H9 (cell line): ENCODE measurements around the gene SLC25A3. TPM values are rescaled to one million over a fixed set of nuclear protein-coding genes. Genes with fewer than 3 reads are reported as not detected.

Source experiments
- DNase-seq: peaks from one replicate; pipeline ENCODE4 v3.0.0-alpha.2; 2017
- H2AFZ ChIP-seq: one replicate; pipeline ENCODE4 v1.6.1; 2013; ENCODE audit warnings: mild to moderate bottlenecking, low read length, control low read depth, moderate library complexity
- H2AK5ac ChIP-seq: 2 replicates; pipeline ENCODE4 v1.6.1; 2013; ENCODE audit warnings: low read length, control low read depth, mixed read lengths; ENCODE audit not compliant: insufficient read length
- H2BK120ac ChIP-seq: one replicate; pipeline ENCODE4 v1.6.1; 2013; ENCODE audit warnings: low read depth, mild to moderate bottlenecking, low read length, control low read depth, inconsistent platforms; ENCODE audit not compliant: poor library complexity, severe bottlenecking
- H2BK12ac ChIP-seq: 2 replicates; pipeline ENCODE4 v1.6.1; 2013; ENCODE audit warnings: low read length, control low read depth, mixed read lengths, low read depth; ENCODE audit not compliant: insufficient read length
- H2BK15ac ChIP-seq: 2 replicates; pipeline ENCODE4 v1.6.1; 2013; ENCODE audit warnings: low read depth, low read length, control low read depth
- H2BK20ac ChIP-seq: one replicate; pipeline ENCODE4 v1.6.1; 2013; ENCODE audit warnings: low read depth, mild to moderate bottlenecking, low read length, control low read depth, inconsistent platforms; ENCODE audit not compliant: poor library complexity, severe bottlenecking
- H2BK5ac ChIP-seq: 2 replicates; pipeline ENCODE4 v1.6.1; 2013; ENCODE audit warnings: low read length, control low read depth, mixed read lengths; ENCODE audit not compliant: insufficient read length
- H3K14ac ChIP-seq: 2 replicates; pipeline ENCODE4 v1.6.1; 2013; ENCODE audit warnings: low read length, control low read depth; ENCODE audit not compliant: insufficient read depth
- H3K18ac ChIP-seq: 2 replicates; pipeline ENCODE4 v1.6.1; 2013; ENCODE audit warnings: low read depth, mild to moderate bottlenecking, mixed read lengths, low read length, control low read depth; ENCODE audit not compliant: insufficient read length
- H3K23ac ChIP-seq: 2 replicates; pipeline ENCODE4 v1.6.1; 2013; ENCODE audit warnings: low read length, control low read depth, mixed read lengths, low read depth; ENCODE audit not compliant: insufficient read length
- H3K23me2 ChIP-seq: 2 replicates; pipeline ENCODE4 v1.6.1; 2013; ENCODE audit warnings: low read depth, mild to moderate bottlenecking, mixed read lengths, low read length, control low read depth; ENCODE audit not compliant: insufficient read length, poor library complexity, severe bottlenecking
- H3K27ac ChIP-seq: 2 replicates; pipeline ENCODE4 v1.5.1; 2013; ENCODE audit warnings: low read length, control low read depth, mixed read lengths, low read depth; ENCODE audit not compliant: insufficient read length
- H3K27me3 ChIP-seq: 2 replicates; pipeline ENCODE4 v1.6.1; 2013; ENCODE audit warnings: low read length, control low read depth, inconsistent platforms; ENCODE audit not compliant: insufficient read depth
- H3K4ac ChIP-seq: 2 replicates; pipeline ENCODE4 v1.6.1; 2013; ENCODE audit warnings: low read depth, mild to moderate bottlenecking, control low read depth, inconsistent platforms, low read length, moderate library complexity
- H3K4me1 ChIP-seq: 2 replicates; pipeline ENCODE4 v1.6.1; 2013; ENCODE audit warnings: low read length, control low read depth, inconsistent platforms; ENCODE audit not compliant: insufficient read depth
- H3K4me2 ChIP-seq: 2 replicates; pipeline ENCODE4 v1.6.1; 2013; ENCODE audit warnings: low read length, control low read depth, mixed read lengths; ENCODE audit not compliant: insufficient read length, insufficient read depth
- H3K56ac ChIP-seq: 2 replicates; pipeline ENCODE4 v1.6.1; 2013; ENCODE audit warnings: low read depth, mild to moderate bottlenecking, mixed read lengths, low read length, control low read depth; ENCODE audit not compliant: insufficient read length
- H3K79me1 ChIP-seq: 2 replicates; pipeline ENCODE4 v1.6.1; 2013; ENCODE audit warnings: low read depth, mild to moderate bottlenecking, moderate library complexity, low read length, control low read depth, inconsistent platforms; ENCODE audit not compliant: insufficient read depth, poor library complexity, severe bottlenecking
- H3K79me2 ChIP-seq: 2 replicates; pipeline ENCODE4 v1.6.1; 2013; ENCODE audit warnings: low read length, control low read depth, inconsistent platforms; ENCODE audit not compliant: insufficient read depth
- H3K9ac ChIP-seq: 2 replicates; pipeline ENCODE4 v1.6.1; 2013; ENCODE audit warnings: low read length, control low read depth, mixed read lengths; ENCODE audit not compliant: insufficient read length; ENCODE audit errors: extremely low read depth
- H3K9me3 ChIP-seq: one replicate; pipeline ENCODE4 v1.6.1; 2013; ENCODE audit warnings: low read depth, low read length, inconsistent platforms; ENCODE audit not compliant: control insufficient read depth
- H3T11ph ChIP-seq: one replicate; pipeline ENCODE4 v1.6.1; 2013; ENCODE audit warnings: mild to moderate bottlenecking, low read length, control low read depth, inconsistent platforms
- H4K20me1 ChIP-seq: one replicate; pipeline ENCODE4 v1.6.1; 2013; ENCODE audit not compliant: control insufficient read depth, insufficient read length, insufficient read depth
- H4K5ac ChIP-seq: 2 replicates; pipeline ENCODE4 v1.6.1; 2013; ENCODE audit warnings: low read depth, mild to moderate bottlenecking, mixed read lengths, low read length, control low read depth; ENCODE audit not compliant: insufficient read length
- H4K8ac ChIP-seq: replicated peaks from 2 replicates; pipeline ENCODE4 v1.6.1; 2013; ENCODE audit warnings: low read length, control low read depth, mixed read lengths, low read depth; ENCODE audit not compliant: insufficient read length
- H4K91ac ChIP-seq: 2 replicates; pipeline ENCODE4 v1.6.1; 2013; ENCODE audit warnings: low read depth, mild to moderate bottlenecking, moderate library complexity, mixed read lengths, low read length, control low read depth; ENCODE audit not compliant: insufficient read length
- H3K27ac Mint-ChIP-seq, 3 experiments: 2 replicates in 2 of 3; 3 replicates in 1 of 3; pipeline ENCODE4 v1.8.0; 2020 to 2021; ENCODE audit warnings: mixed read lengths in 3 of 3, mild to moderate bottlenecking in 1 of 3, moderate library complexity in 1 of 3
- H3K27me3 Mint-ChIP-seq: 2 replicates; pipeline ENCODE4 v1.8.0; 2021; ENCODE audit warnings: low read depth, mild to moderate bottlenecking, moderate library complexity, mixed read lengths
- H3K36me3 Mint-ChIP-seq, 3 experiments: 2 replicates in 2 of 3; 3 replicates in 1 of 3; pipeline ENCODE4 v1.8.0; 2020 to 2021; ENCODE audit warnings: low read depth in 3 of 3, mixed read lengths in 3 of 3; ENCODE audit not compliant: insufficient read depth in 1 of 3
- H3K4me1 Mint-ChIP-seq, 2 experiments: 2 replicates each; pipeline ENCODE4 v1.8.0; 2020; ENCODE audit warnings: mixed read lengths in 2 of 2
- H3K4me3 Mint-ChIP-seq, 2 experiments: 2 replicates in 1 of 2; 3 replicates in 1 of 2; pipeline ENCODE4 v1.8.0; 2020 to 2021; ENCODE audit warnings: mild to moderate bottlenecking in 2 of 2, mixed read lengths in 2 of 2, moderate library complexity in 1 of 2
- H3K9me3 Mint-ChIP-seq, 2 experiments: 2 replicates in 1 of 2; 3 replicates in 1 of 2; pipeline ENCODE4 v1.8.0; 2020; ENCODE audit warnings: mild to moderate bottlenecking in 2 of 2, mixed read lengths in 2 of 2, moderate library complexity in 1 of 2
- WGBS: extraction: QIAGEN DNeasy Blood & Tissue Kit; methylation state at CpG from one replicate; pipeline ENCODE4 v1.1.7; 2013; ENCODE audit warnings: missing lambda C conversion rate, low lambda C conversion rate, mixed read lengths; ENCODE audit not compliant: insufficient read length; ENCODE audit errors: extremely low coverage; 5-methylcytosine and 5-hydroxymethylcytosine counted together
- total RNA-seq: library from RNA; stranded (reverse); gene quantifications from 2 replicates; pipeline ENCODE4 v1.2.1, GENCODE V29; 2021
- TF ChIP-seq, protein P1 (sequence below): fragments of 200-600 bp; sonication (generic); conservative IDR thresholded peaks from 3 replicates; pipeline ENCODE4 v1.8.0; 2021; ENCODE audit warnings: antibody characterized with exemption, mild to moderate bottlenecking

The SLC25A3 gene
- total RNA-seq, 1 experiment from 2014 or later, result 673 TPM

DNA sequence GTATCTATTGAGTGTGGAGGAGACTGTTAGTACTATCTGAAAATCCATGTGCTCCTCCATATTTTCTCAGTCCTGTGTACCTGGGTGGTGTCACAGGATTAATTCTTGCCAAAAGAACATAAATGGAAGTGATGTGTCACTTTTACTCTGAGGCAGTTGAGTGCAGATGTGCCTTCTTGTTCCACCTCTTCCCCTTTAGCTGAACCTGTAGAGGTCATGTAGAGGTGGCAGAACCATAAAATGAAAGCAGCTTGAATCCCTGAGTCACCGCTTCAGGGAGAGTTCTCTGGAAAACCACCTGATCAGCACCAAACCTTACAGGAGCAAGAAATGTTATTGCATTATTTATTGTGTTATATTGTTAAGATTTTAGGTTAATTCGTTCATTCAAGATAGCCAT is 14.7 kb upstream of the SLC25A3 start:
- H3K14ac ChIP-seq, result no peak overlapping the region
- no peaks in the 10 kb centered on the region for H3K79me1 ChIP-seq
- TF ChIP-seq, protein P1, sequence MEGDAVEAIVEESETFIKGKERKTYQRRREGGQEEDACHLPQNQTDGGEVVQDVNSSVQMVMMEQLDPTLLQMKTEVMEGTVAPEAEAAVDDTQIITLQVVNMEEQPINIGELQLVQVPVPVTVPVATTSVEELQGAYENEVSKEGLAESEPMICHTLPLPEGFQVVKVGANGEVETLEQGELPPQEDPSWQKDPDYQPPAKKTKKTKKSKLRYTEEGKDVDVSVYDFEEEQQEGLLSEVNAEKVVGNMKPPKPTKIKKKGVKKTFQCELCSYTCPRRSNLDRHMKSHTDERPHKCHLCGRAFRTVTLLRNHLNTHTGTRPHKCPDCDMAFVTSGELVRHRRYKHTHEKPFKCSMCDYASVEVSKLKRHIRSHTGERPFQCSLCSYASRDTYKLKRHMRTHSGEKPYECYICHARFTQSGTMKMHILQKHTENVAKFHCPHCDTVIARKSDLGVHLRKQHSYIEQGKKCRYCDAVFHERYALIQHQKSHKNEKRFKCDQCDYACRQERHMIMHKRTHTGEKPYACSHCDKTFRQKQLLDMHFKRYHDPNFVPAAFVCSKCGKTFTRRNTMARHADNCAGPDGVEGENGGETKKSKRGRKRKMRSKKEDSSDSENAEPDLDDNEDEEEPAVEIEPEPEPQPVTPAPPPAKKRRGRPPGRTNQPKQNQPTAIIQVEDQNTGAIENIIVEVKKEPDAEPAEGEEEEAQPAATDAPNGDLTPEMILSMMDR, result no peak
- no peak overlapping the region for H2BK15ac ChIP-seq
- no peak overlapping the region for H3K4me2 ChIP-seq
- H3K9me3 ChIP-seq, result no peaks in the 10 kb centered on the region
- H3K18ac ChIP-seq, result no peak overlapping the region
- H2BK20ac ChIP-seq, result no peak overlapping the region
- H4K5ac ChIP-seq, result no peak overlapping the region
- H4K8ac ChIP-seq, result no peak overlapping the region
- no peak overlapping the region for H3K4me3 Mint-ChIP-seq
- no peak overlapping the region for H2BK120ac ChIP-seq
- no peak overlapping the region for H2AFZ ChIP-seq
- peak overlapping the region in 1 of 3 experiments; percentile 79; a peak in 1 of 7 replicates for H3K27ac Mint-ChIP-seq
- no peaks in the 10 kb centered on the region for H4K20me1 ChIP-seq
- no peaks in the 10 kb centered on the region for H3K9me3 Mint-ChIP-seq
- no peaks in the 10 kb centered on the region; the same call in 1 of the 2 replicates for H3K27me3 ChIP-seq
- no peak overlapping the region for H3K9ac ChIP-seq
- no peaks in the 10 kb centered on the region for H3K23me2 ChIP-seq
- H3K4me1 Mint-ChIP-seq, result no peaks in the 10 kb centered on the region
- no peaks in the 10 kb centered on the region for H3K36me3 Mint-ChIP-seq
- DNase-seq, result no peak
- H3K79me2 ChIP-seq, result no peaks in the 10 kb centered on the region
- no peak overlapping the region for H2BK12ac ChIP-seq
- no peak overlapping the region for H2AK5ac ChIP-seq
- no peak overlapping the region for H2BK5ac ChIP-seq
- no peak overlapping the region for H3K4ac ChIP-seq
- H3K4me1 ChIP-seq, result no peaks in the 10 kb centered on the region
- WGBS, result no CpG with 5 or more reads among the region's 2 CpGs
- no peak overlapping the region for H4K91ac ChIP-seq
- H3K56ac ChIP-seq, result no peak overlapping the region
- H3K23ac ChIP-seq, result no peak overlapping the region
- no peaks in the 10 kb centered on the region; the same call in 1 of the 2 replicates for H3K27me3 Mint-ChIP-seq
- no peak overlapping the region for H3K27ac ChIP-seq
- H3T11ph ChIP-seq, result no peak overlapping the region
